Measurements from ENCODE around the gene MRPL51. TPM values are rescaled to one million over a fixed set of nuclear protein-coding genes. Genes with fewer than 3 reads are reported as not detected.

Gene MRPL51
- total and polyA plus RNA-seq, 10 of the 15 experiments (the other 5 are each of a cell fraction or from before 2014, with no cell fraction given) = 137 to 1,202 (median 267) TPM

- Histone ChIP-seq H4K20me1 (ENCODE audit: control insufficient read depth, insufficient read depth) (no peaks in the 10 kb centered on the region), H3K4me1 (ENCODE audit: control insufficient read depth, insufficient read depth, low read length) (peaks cover 7% of the 10 kb centered on the region), H3K79me2 (ENCODE audit: control insufficient read depth, insufficient read depth, low read length) (no peaks in the 10 kb centered on the region), H3K9me3 (replicated peaks; ENCODE audit: control insufficient read depth, insufficient read depth, low read length) (no peaks in the 10 kb centered on the region; the same call in 2 of the 3 replicates), H2AFZ (ENCODE audit: control insufficient read depth, low read depth, low read length) (no peak overlapping the region), H3K9ac (ENCODE audit: control insufficient read depth, insufficient read depth, low read length) (no peak overlapping the region), H3K4me2 (ENCODE audit: control insufficient read depth, insufficient read depth) (no peak overlapping the region), H3K27ac (ENCODE audit: control insufficient read depth, insufficient read depth) (no peak overlapping the region), H3K36me3 (ENCODE audit: control insufficient read depth in 2 of 2, insufficient read depth in 2 of 2, low read length in 1 of 2) (no peaks in the 10 kb centered on the region), H3K27me3 (replicated peaks in 1 of 2; ENCODE audit: control insufficient read depth in 2 of 2, insufficient read depth in 2 of 2, low read length in 1 of 2) (no peaks in the 10 kb centered on the region), H3K4me3 (no peak overlapping the region)
- WGBS (ENCODE audit: insufficient coverage, insufficient replicate concordance, low lambda C conversion rate, missing lambda C conversion rate) = 37% methylated on average over 3 of the region's 3 CpGs
- DNase-seq (ENCODE audit: low read depth, low spot score) (no peak), ATAC-seq (no peak), FAIRE-seq (no peak)
- ChIA-PET CTCF (no interaction called here), SMC1A (ENCODE audit: uncharacterized antibody, unreplicated experiment) (no interaction called here), RAD21 (ENCODE audit: unreplicated experiment) (no interaction called here), POLR2A (interaction anchor here (0.5 kb wide), 1 partner anchor 19 kb away, joined by 3 read pairs; no protein-coding TSS in a partner anchor)
- in situ Hi-C loops (cut with MboI) (no loop called here), intact Hi-C loops (cut with micrococcal nuclease; ENCODE audit: unreplicated experiment) (no loop called here)
- no TSS peak for BruUV-seq (replicated peaks)
- TF ChIP-seq BCL11A (IDR thresholded peaks at IDR 0.05; ENCODE audit: low read depth, low read length) (no peak), LARP7 (IDR thresholded peaks at IDR 0.05) (no peak), SMC3 (IDR thresholded peaks at IDR 0.05; ENCODE audit: borderline replicate concordance, low read length) (no peak), ZNF217 (IDR thresholded peaks at IDR 0.05) (no peak), ZZZ3 (IDR thresholded peaks at IDR 0.05; ENCODE audit: control insufficient read depth, insufficient read length, low read depth) (no peak), JUND (IDR thresholded peaks at IDR 0.05; ENCODE audit: low read depth, low read length) (no peak), SPI1 (IDR thresholded peaks at IDR 0.05; ENCODE audit: borderline replicate concordance, insufficient read depth, low read depth, low read length) (no peak), ZBTB11 (CRISPR knock-in tag; IDR thresholded peaks at IDR 0.05) (no peak), USF2 (IDR thresholded peaks at IDR 0.05; ENCODE audit: borderline replicate concordance, low read depth, low read length) (no peak), ZNF622 (IDR thresholded peaks at IDR 0.05) (no peak)
- TF ChIP-seq, protein P1, sequence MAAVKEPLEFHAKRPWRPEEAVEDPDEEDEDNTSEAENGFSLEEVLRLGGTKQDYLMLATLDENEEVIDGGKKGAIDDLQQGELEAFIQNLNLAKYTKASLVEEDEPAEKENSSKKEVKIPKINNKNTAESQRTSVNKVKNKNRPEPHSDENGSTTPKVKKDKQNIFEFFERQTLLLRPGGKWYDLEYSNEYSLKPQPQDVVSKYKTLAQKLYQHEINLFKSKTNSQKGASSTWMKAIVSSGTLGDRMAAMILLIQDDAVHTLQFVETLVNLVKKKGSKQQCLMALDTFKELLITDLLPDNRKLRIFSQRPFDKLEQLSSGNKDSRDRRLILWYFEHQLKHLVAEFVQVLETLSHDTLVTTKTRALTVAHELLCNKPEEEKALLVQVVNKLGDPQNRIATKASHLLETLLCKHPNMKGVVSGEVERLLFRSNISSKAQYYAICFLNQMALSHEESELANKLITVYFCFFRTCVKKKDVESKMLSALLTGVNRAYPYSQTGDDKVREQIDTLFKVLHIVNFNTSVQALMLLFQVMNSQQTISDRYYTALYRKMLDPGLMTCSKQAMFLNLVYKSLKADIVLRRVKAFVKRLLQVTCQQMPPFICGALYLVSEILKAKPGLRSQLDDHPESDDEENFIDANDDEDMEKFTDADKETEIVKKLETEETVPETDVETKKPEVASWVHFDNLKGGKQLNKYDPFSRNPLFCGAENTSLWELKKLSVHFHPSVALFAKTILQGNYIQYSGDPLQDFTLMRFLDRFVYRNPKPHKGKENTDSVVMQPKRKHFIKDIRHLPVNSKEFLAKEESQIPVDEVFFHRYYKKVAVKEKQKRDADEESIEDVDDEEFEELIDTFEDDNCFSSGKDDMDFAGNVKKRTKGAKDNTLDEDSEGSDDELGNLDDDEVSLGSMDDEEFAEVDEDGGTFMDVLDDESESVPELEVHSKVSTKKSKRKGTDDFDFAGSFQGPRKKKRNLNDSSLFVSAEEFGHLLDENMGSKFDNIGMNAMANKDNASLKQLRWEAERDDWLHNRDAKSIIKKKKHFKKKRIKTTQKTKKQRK (IDR thresholded peaks at IDR 0.05; ENCODE audit: low read depth, low read length) = no peak
Measured at GRCh38 chr12:6476489-6476888, 16.6 kb downstream of the MRPL51 start.

All from GM12878 (cell line).